ENCODE data around the gene TXNRD1.

DNA sequence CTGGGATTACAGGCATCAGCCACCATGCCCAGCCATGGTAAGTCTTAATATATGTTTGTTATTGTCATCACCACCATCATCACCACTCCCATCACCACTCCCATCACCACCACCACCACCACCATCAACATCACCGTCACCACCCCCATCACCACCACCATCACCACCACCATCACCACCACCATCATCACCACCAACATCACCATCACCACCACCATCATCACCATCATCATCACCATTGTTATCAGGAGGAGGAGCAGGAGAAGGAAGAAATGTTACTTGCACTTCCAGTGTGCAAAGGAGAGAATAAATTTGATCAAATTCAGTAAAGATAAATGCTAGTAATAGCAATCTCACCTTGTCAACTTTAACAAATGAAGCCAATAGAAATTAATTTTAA is 169.9 kb downstream of the TXNRD1 start:
- TF ChIP-seq POLR2A (IDR thresholded peaks at IDR 0.05; ENCODE audit: low read length) (no peak), GATA1 (IDR thresholded peaks at IDR 0.05; ENCODE audit: low read depth, low read length) (no peak)

All from erythroblast (primary cell).